ENCODE results near the gene ARHGEF18. TPM values are rescaled to one million over a fixed set of nuclear protein-coding genes. Genes with fewer than 3 reads are reported as not detected.

Gene ARHGEF18
- polyA plus RNA-seq, 1 donor from 2014 or later = 22.7 TPM

DNA sequence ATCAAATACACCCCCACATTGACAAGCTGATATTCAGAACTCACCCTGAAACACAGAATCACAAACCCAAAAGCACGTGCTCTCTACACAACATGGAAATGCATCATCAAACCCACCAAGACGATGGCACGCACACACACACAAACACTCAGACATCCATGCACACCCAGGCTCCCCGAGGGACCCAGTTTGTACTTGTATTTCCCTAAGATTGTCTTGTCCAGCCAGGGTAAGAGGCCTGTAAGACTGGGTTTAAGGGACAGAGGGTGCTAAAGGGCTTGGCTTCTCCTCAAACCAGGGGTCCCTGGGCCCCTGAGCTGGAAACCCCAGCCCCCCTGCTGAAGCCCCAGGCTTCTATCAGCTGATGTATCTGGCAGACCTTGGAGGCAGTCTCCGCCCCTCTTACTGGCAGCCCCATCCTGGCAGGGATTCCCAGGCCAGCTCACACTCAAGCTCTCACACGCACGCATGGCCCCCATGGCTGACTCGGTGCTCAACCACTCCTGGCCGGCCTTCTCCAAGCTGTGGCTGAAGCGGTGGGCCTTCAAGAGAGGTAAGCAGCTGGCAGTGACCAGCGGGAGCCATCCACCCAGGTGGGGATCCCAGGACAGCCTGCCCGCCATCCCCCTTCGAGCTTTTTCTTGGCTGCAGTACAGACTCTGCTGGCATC lies 6.5 kb downstream of the ARHGEF18 start:
- no peak overlapping the region for H3K9ac ChIP-seq (ENCODE audit: low read length)
- no peak overlapping the region for H2AFZ ChIP-seq (ENCODE audit: low read depth, low read length)
- no peaks in the 10 kb centered on the region for H3K9me3 ChIP-seq (ENCODE audit: low read length)
- H3K36me3 ChIP-seq (ENCODE audit: insufficient read depth, low read length) = no peaks in the 10 kb centered on the region
- H3F3A ChIP-seq (ENCODE audit: insufficient read depth, low read length, poor library complexity, severe bottlenecking) = no peaks in the 10 kb centered on the region
- no peaks in the 10 kb centered on the region for H4K20me1 ChIP-seq (ENCODE audit: insufficient read depth)
- no peak overlapping the region for H3K4me2 ChIP-seq (ENCODE audit: low read length)
- no peaks in the 10 kb centered on the region for H3K27me3 ChIP-seq (ENCODE audit: insufficient read depth, low read depth, low read length)
- no peaks in the 10 kb centered on the region for H3K9me2 ChIP-seq (ENCODE audit: insufficient read depth, low read length)
- TF ChIP-seq, protein P1, sequence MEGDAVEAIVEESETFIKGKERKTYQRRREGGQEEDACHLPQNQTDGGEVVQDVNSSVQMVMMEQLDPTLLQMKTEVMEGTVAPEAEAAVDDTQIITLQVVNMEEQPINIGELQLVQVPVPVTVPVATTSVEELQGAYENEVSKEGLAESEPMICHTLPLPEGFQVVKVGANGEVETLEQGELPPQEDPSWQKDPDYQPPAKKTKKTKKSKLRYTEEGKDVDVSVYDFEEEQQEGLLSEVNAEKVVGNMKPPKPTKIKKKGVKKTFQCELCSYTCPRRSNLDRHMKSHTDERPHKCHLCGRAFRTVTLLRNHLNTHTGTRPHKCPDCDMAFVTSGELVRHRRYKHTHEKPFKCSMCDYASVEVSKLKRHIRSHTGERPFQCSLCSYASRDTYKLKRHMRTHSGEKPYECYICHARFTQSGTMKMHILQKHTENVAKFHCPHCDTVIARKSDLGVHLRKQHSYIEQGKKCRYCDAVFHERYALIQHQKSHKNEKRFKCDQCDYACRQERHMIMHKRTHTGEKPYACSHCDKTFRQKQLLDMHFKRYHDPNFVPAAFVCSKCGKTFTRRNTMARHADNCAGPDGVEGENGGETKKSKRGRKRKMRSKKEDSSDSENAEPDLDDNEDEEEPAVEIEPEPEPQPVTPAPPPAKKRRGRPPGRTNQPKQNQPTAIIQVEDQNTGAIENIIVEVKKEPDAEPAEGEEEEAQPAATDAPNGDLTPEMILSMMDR (IDR thresholded peaks at IDR 0.05; ENCODE audit: poor library complexity, severe bottlenecking) = no peak
- TF ChIP-seq SMC3 (conservative IDR thresholded peaks at IDR 0.05; ENCODE audit: poor library complexity) = no peak
- TF ChIP-seq POLR2AphosphoS5 (IDR thresholded peaks at IDR 0.05) = no peak
- no peak for TF ChIP-seq RAD21 (conservative IDR thresholded peaks at IDR 0.05)
- no peak for TF ChIP-seq MXI1 (conservative IDR thresholded peaks at IDR 0.05; ENCODE audit: poor library complexity, severe bottlenecking)
- TF ChIP-seq, protein P2, sequence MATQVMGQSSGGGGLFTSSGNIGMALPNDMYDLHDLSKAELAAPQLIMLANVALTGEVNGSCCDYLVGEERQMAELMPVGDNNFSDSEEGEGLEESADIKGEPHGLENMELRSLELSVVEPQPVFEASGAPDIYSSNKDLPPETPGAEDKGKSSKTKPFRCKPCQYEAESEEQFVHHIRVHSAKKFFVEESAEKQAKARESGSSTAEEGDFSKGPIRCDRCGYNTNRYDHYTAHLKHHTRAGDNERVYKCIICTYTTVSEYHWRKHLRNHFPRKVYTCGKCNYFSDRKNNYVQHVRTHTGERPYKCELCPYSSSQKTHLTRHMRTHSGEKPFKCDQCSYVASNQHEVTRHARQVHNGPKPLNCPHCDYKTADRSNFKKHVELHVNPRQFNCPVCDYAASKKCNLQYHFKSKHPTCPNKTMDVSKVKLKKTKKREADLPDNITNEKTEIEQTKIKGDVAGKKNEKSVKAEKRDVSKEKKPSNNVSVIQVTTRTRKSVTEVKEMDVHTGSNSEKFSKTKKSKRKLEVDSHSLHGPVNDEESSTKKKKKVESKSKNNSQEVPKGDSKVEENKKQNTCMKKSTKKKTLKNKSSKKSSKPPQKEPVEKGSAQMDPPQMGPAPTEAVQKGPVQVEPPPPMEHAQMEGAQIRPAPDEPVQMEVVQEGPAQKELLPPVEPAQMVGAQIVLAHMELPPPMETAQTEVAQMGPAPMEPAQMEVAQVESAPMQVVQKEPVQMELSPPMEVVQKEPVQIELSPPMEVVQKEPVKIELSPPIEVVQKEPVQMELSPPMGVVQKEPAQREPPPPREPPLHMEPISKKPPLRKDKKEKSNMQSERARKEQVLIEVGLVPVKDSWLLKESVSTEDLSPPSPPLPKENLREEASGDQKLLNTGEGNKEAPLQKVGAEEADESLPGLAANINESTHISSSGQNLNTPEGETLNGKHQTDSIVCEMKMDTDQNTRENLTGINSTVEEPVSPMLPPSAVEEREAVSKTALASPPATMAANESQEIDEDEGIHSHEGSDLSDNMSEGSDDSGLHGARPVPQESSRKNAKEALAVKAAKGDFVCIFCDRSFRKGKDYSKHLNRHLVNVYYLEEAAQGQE (IDR thresholded peaks at IDR 0.05; ENCODE audit: borderline replicate concordance) = no peak
- no peak for TF ChIP-seq TAF1 (IDR thresholded peaks at IDR 0.05; ENCODE audit: low read depth)
- TF ChIP-seq EP300 (conservative IDR thresholded peaks at IDR 0.05; ENCODE audit: poor library complexity, severe bottlenecking) = no peak
- no peak for TF ChIP-seq EZH2 (IDR thresholded peaks at IDR 0.05; ENCODE audit: borderline replicate concordance, insufficient read depth, low read length, poor library complexity, severe bottlenecking)
- H3K79me2 ChIP-seq (replicated peaks; ENCODE audit: insufficient read depth, low read length) = no peaks in the 10 kb centered on the region
- H3K27ac ChIP-seq (ENCODE audit: low read length) = no peak overlapping the region
- H3K4me3 ChIP-seq (ENCODE audit: low read length) = no peak overlapping the region

DNA sequence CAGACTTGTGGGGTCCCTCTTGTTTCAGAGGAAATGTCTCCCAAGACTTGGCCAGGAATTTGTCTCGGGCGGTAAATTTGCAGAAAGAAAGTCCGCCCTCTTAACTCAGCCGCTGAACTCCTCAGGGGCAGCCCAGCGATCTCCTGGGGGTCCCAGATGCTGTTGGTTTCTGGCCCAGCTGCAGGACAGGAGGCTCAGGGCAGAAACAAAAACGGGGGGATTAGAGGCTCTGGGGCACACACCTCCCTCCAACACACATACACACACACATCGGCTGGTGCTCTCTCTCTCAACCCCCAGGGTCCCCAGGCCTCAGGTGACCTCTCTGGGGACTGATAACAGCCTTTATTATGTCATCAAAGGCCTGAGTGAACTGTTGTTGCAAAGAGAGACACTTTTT lies 7.1 kb downstream of the ARHGEF18 start:
- Histone ChIP-seq H3K9me2 (ENCODE audit: insufficient read depth, low read length) (no peaks in the 10 kb centered on the region), H3K4me2 (ENCODE audit: low read length) (no peak overlapping the region), H3K27me3 (ENCODE audit: insufficient read depth, low read depth, low read length) (no peaks in the 10 kb centered on the region), H3K79me2 (replicated peaks; ENCODE audit: insufficient read depth, low read length) (no peaks in the 10 kb centered on the region), H3K4me3 (ENCODE audit: low read length) (no peak overlapping the region), H4K20me1 (ENCODE audit: insufficient read depth) (no peaks in the 10 kb centered on the region), H3K27ac (ENCODE audit: low read length) (no peak overlapping the region), H3K9me3 (ENCODE audit: low read length) (no peaks in the 10 kb centered on the region), H3K9ac (ENCODE audit: low read length) (no peak overlapping the region), H3F3A (ENCODE audit: insufficient read depth, low read length, poor library complexity, severe bottlenecking) (no peaks in the 10 kb centered on the region), H3K36me3 (ENCODE audit: insufficient read depth, low read length) (no peaks in the 10 kb centered on the region), H2AFZ (ENCODE audit: low read depth, low read length) (no peak overlapping the region)
- TF ChIP-seq POLR2AphosphoS5 (IDR thresholded peaks at IDR 0.05) = no peak
- TF ChIP-seq, protein P2 (IDR thresholded peaks at IDR 0.05; ENCODE audit: borderline replicate concordance) = no peak
- TF ChIP-seq TAF1 (IDR thresholded peaks at IDR 0.05; ENCODE audit: low read depth) = no peak
- no peak for TF ChIP-seq SMC3 (conservative IDR thresholded peaks at IDR 0.05; ENCODE audit: poor library complexity)
- no peak for TF ChIP-seq MXI1 (conservative IDR thresholded peaks at IDR 0.05; ENCODE audit: poor library complexity, severe bottlenecking)
- TF ChIP-seq EZH2 (IDR thresholded peaks at IDR 0.05; ENCODE audit: borderline replicate concordance, insufficient read depth, low read length, poor library complexity, severe bottlenecking) = no peak
- TF ChIP-seq RAD21 (conservative IDR thresholded peaks at IDR 0.05) = no peak
- TF ChIP-seq EP300 (conservative IDR thresholded peaks at IDR 0.05; ENCODE audit: poor library complexity, severe bottlenecking) = no peak
- TF ChIP-seq, protein P1 (IDR thresholded peaks at IDR 0.05; ENCODE audit: poor library complexity, severe bottlenecking) = no peak
